ENCODE results near the gene FAM3D. TPM values are rescaled to one million over a fixed set of nuclear protein-coding genes. Genes with fewer than 3 reads are reported as not detected.
A peak's percentile ranks its signal among the peaks of the same experiment; 100 is the strongest.

Gene FAM3D
- total RNA-seq, 1 experiment from 2014 or later: not detected

GRCh38 chr3:58609990-58610389, 56.6 kb downstream of the FAM3D start:
- Histone ChIP-seq H3K4me2 (ENCODE audit: low read length) (peak overlapping the region; percentile 71; the same call in 1 of the 2 replicates), H3K36me3 (ENCODE audit: low read depth, low read length) (no peaks in the 10 kb centered on the region), H3K27me3 (ENCODE audit: low read length) (no peaks in the 10 kb centered on the region), H3K9ac (ENCODE audit: low read length) (peak overlapping the region; percentile 72; the same call in 1 of the 2 replicates), H3K27ac (ENCODE audit: low read length) (peak overlapping the region; percentile 98), H2AFZ (ENCODE audit: low read length) (no peak overlapping the region), H3K79me2 (ENCODE audit: low read length) (no peaks in the 10 kb centered on the region), H3K4me3 (ENCODE audit: low read length) (no peak overlapping the region), H3K9me3 (ENCODE audit: low read length) (no peaks in the 10 kb centered on the region), H3K9me2 (replicated peaks; ENCODE audit: low read length) (no peaks in the 10 kb centered on the region), H3K4me1 (ENCODE audit: insufficient read depth, low read length) (peaks cover 34% of the 10 kb centered on the region), H4K20me1 (ENCODE audit: low read length) (no peaks in the 10 kb centered on the region), H3F3A (ENCODE audit: low read length, unreplicated experiment) (no peaks in the 10 kb centered on the region)
- ATAC-seq: no peak
- no TSS peak for BruUV-seq (replicated peaks)
- ChIA-PET POLR2A (ENCODE audit: unreplicated experiment) (no interaction called here), CTCF (no interaction called here)
- peak; percentile 34 for DNase-seq
- intact Hi-C loops (cut with micrococcal nuclease): no loop called here
- TF ChIP-seq EZH2 (IDR thresholded peaks at IDR 0.05; ENCODE audit: low read length, unreplicated experiment): no peak
- no peak for TF ChIP-seq EZH2phosphoT487 (IDR thresholded peaks at IDR 0.05; ENCODE audit: borderline replicate concordance, low read length)
- TF ChIP-seq CTCF (conservative IDR thresholded peaks at IDR 0.05; ENCODE audit: low read depth, low read length): no peak

DNA sequence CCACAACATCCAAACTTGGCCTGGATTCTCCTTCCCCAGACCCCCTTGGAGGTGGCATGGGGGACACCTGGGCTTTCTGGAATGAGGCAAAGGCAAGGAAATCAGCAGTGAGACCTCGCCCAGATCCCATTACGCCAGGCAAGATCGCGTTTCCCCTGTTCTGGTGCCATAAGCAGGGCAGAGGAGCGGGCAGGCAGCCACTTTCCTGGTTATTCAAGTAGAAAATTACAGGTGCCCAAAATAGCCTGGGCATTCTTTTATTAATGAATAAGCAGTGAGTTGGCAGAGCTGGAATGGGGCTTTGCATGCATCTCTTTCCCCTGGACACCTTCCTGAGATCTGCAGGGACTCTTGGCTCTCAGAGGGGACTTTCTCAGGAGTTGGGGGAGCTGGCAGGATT, 57.9 kb downstream of the FAM3D start:
- H3K9ac ChIP-seq (ENCODE audit: low read length): peak overlapping the region; percentile 88
- H4K20me1 ChIP-seq (ENCODE audit: low read length): no peaks in the 10 kb centered on the region
- peak overlapping the region; percentile 98 for H3K27ac ChIP-seq (ENCODE audit: low read length)
- H3K79me2 ChIP-seq (ENCODE audit: low read length): no peaks in the 10 kb centered on the region
- H3F3A ChIP-seq (ENCODE audit: low read length, unreplicated experiment): no peaks in the 10 kb centered on the region
- H3K4me3 ChIP-seq (ENCODE audit: low read length): peak overlapping the region; percentile 27; the same call in 1 of the 2 replicates
- ChIA-PET CTCF (interaction anchor here (0.5 to 0.6 kb wide), 3 partner anchors 19 to 444 kb away, joined by 3 to 6 read pairs (median 3); no protein-coding TSS in a partner anchor), POLR2A (ENCODE audit: unreplicated experiment) (no interaction called here)
- peaks cover 34% of the 10 kb centered on the region for H3K4me1 ChIP-seq (ENCODE audit: insufficient read depth, low read length)
- intact Hi-C loops (cut with micrococcal nuclease): loop anchor here (1.0 kb wide), 2 partner anchors 21 to 40 kb away; no protein-coding TSS in a partner anchor
- BruUV-seq (replicated peaks): no TSS peak
- no peaks in the 10 kb centered on the region for H3K9me2 ChIP-seq (replicated peaks; ENCODE audit: low read length)
- peak overlapping the region; percentile 71 for H3K4me2 ChIP-seq (ENCODE audit: low read length)
- 0 out of 2 replicates have a peak overlapping the region, but pooled peaks have one; percentile 23 for H2AFZ ChIP-seq (ENCODE audit: low read length)
- peak; percentile 96 for DNase-seq
- no peaks in the 10 kb centered on the region for H3K27me3 ChIP-seq (ENCODE audit: low read length)
- H3K36me3 ChIP-seq (ENCODE audit: low read depth, low read length): no peaks in the 10 kb centered on the region
- TF ChIP-seq EZH2 (IDR thresholded peaks at IDR 0.05; ENCODE audit: low read length, unreplicated experiment) (no peak), EZH2phosphoT487 (IDR thresholded peaks at IDR 0.05; ENCODE audit: borderline replicate concordance, low read length) (no peak), CTCF (conservative IDR thresholded peaks at IDR 0.05; ENCODE audit: low read depth, low read length) (no peak)
- ATAC-seq: peak; percentile 85
- no peaks in the 10 kb centered on the region for H3K9me3 ChIP-seq (ENCODE audit: low read length)

DNA sequence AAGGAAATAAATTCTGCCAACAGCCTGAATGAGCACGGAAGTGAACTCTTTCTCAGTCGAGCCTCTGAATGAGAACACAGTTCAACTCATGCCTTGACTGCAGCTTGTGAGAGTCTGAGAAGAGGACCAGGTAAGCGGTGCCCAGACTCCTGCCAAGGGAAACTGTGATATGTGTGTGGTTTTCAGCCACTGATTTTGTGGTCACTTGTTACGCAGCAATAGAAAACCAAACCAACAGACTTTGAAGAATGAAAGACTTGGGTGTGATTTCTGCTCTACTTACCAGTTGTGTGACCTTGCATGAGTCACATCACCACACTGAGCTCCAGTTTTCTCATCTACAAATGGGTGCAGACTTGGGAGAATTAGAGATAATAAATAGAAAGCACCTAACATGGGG, 58.8 kb downstream of the FAM3D start:
- peak overlapping the region; percentile 98 for H3K27ac ChIP-seq (ENCODE audit: low read length)
- peak overlapping the region; percentile 71 for H3K4me2 ChIP-seq (ENCODE audit: low read length)
- H3K36me3 ChIP-seq (ENCODE audit: low read depth, low read length): no peaks in the 10 kb centered on the region
- H3K9me2 ChIP-seq (replicated peaks; ENCODE audit: low read length): no peaks in the 10 kb centered on the region
- CTCF ChIA-PET: no interaction called here
- peak overlapping the region; percentile 88 for H3K9ac ChIP-seq (ENCODE audit: low read length)
- POLR2A ChIA-PET (ENCODE audit: unreplicated experiment): no interaction called here
- DNase-seq: peak; percentile 86
- ATAC-seq: peak; percentile 20
- no peaks in the 10 kb centered on the region for H3F3A ChIP-seq (ENCODE audit: low read length, unreplicated experiment)
- no peaks in the 10 kb centered on the region for H3K79me2 ChIP-seq (ENCODE audit: low read length)
- H2AFZ ChIP-seq (ENCODE audit: low read length): no peak overlapping the region
- H3K4me3 ChIP-seq (ENCODE audit: low read length): no peak overlapping the region
- no peaks in the 10 kb centered on the region for H3K9me3 ChIP-seq (ENCODE audit: low read length)
- peaks cover 34% of the 10 kb centered on the region for H3K4me1 ChIP-seq (ENCODE audit: insufficient read depth, low read length)
- intact Hi-C loops (cut with micrococcal nuclease): loop anchor here (1.0 kb wide), 2 partner anchors 21 to 40 kb away; no protein-coding TSS in a partner anchor
- no peaks in the 10 kb centered on the region for H4K20me1 ChIP-seq (ENCODE audit: low read length)
- H3K27me3 ChIP-seq (ENCODE audit: low read length): no peaks in the 10 kb centered on the region
- no peak for TF ChIP-seq EZH2phosphoT487 (IDR thresholded peaks at IDR 0.05; ENCODE audit: borderline replicate concordance, low read length)
- no peak for TF ChIP-seq CTCF (conservative IDR thresholded peaks at IDR 0.05; ENCODE audit: low read depth, low read length)
- no peak for TF ChIP-seq EZH2 (IDR thresholded peaks at IDR 0.05; ENCODE audit: low read length, unreplicated experiment)
- no TSS peak for BruUV-seq (replicated peaks)
